DND-41 (cell line): ENCODE results near the gene ABCC12.

Experiments
- CTCF ChIP-seq: IDR thresholded peaks from 2 replicates; pipeline ENCODE4 v1.5.1; 2012; ENCODE audit warnings: borderline replicate concordance, low read length, moderate library complexity, mild to moderate bottlenecking; ENCODE audit not compliant: poor library complexity, severe bottlenecking; ENCODE audit errors: extremely low read depth
- EZH2 ChIP-seq: IDR thresholded peaks from 3 replicates; pipeline ENCODE4 v1.6.1; 2012; ENCODE audit warnings: borderline replicate concordance, low read depth, mild to moderate bottlenecking, moderate library complexity, low read length, inconsistent platforms; ENCODE audit not compliant: severe bottlenecking

- no peak for TF ChIP-seq CTCF
- TF ChIP-seq EZH2 = no peak
Observed at GRCh38 chr16:48146131-48146530, 9.7 kb downstream of the ABCC12 start.
